Body of pancreas (tissue), 4 donors: ENCODE measurements around the gene ADPGK. TPM values are rescaled to one million over a fixed set of nuclear protein-coding genes. Genes with fewer than 3 reads are reported as not detected.

Experiments used
- ATAC-seq: fragments of 150-250 bp; one replicate; pipeline ENCODE4 v1.9.1; 2016
- DNase-seq, 4 donors: peaks; one replicate each; pipeline ENCODE4 v3.0.0-alpha.2; 2019
- H3K27ac ChIP-seq, 4 donors: fragments of 200-600 bp; sonication (generic); 1 replicate in 3 of 4; 2 replicates in 1 of 4; pipeline versions ENCODE4 v1.5.1 to v1.6.1; 2016 to 2019; ENCODE audit warnings: mild to moderate bottlenecking in 1 of 4, mixed read lengths in 1 of 4, moderate library complexity in 1 of 4
- H3K27me3 ChIP-seq, 2 donors: fragments of 200-600 bp; sonication (generic); one replicate each; pipeline ENCODE4 v1.6.0; 2016; ENCODE audit warnings: mild to moderate bottlenecking in 1 of 2
- H3K36me3 ChIP-seq, 2 donors: fragments of 200-600 bp; sonication (generic); replicated peaks in 1 of 2; 2 replicates each; pipeline ENCODE4 v1.5.1; 2016; ENCODE audit warnings: low read depth in 2 of 2; ENCODE audit not compliant: insufficient read depth in 1 of 2
- H3K4me1 ChIP-seq: fragments of 200-600 bp; sonication (generic); one replicate; pipeline ENCODE4 v1.6.0; 2016
- H3K4me3 ChIP-seq, 2 donors: fragments of 200-600 bp; sonication (generic); 1 replicate in 1 of 2; 2 replicates in 1 of 2; pipeline ENCODE4 v1.5.1; 2016 to 2019
- H3K9me3 ChIP-seq, 3 donors: fragments of 200-600 bp; sonication (generic); 1 replicate in 2 of 3; 2 replicates in 1 of 3; pipeline ENCODE4 v1.5.1; 2016
- POLR2A ChIP-seq, 3 donors: fragments of 450-650 bp; IDR thresholded peaks; one replicate each; pipeline ENCODE4 v1.6.1; 2016; ENCODE audit warnings: antibody characterized with exemption in 3 of 3, mild to moderate bottlenecking in 2 of 3
- WGBS, 2 donors: methylation state at CpG; one replicate each; pipeline ENCODE4 v1.1.5; 2017; 5-methylcytosine and 5-hydroxymethylcytosine counted together
- intact Hi-C: fragments of 100-400 bp; cut with DNase I; formaldehyde crosslinking; loops from one replicate; pipeline ENCODE4 v1.15.1; 2023
- total RNA-seq, 2 donors: library from RNA; depleted of rRNA; stranded (reverse); fragments of >200 nt; gene quantifications; one replicate each; pipeline ENCODE4 v1.1.0, GENCODE V29; 2016
- TF ChIP-seq, protein P1 (sequence below), 7 experiments: fragments of 450-650 bp in 4 of 7; fragments of 200-600 bp in 3 of 7; sonication (generic) in 3 of 7; IDR thresholded peaks; one replicate each; pipeline ENCODE4 v1.5.1; 2016 to 2019; ENCODE audit warnings: antibody characterized with exemption in 7 of 7

Gene ADPGK
- total RNA-seq, 2 donors from 2014 or later: 52.1 to 85.0 TPM

DNA sequence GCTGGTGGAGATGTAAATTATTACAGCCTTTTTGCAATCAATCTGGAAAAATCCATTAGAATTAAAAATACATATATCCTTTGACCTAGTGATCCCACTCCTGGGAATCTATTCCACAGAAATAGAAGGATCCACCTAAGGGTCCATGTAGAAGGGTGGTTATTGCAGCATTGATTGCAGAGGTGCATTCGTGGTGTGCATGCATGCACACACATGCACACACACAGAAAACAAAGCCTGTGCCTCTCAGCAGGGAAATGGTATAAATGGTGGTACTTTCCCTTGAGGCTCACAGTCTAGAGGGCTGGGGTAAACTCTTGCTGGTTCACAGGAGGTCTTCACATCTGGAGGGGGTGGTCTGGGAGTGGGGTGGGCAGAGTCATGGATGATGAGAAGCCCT lies 19.4 kb upstream of the ADPGK start:
- 42 to 65% methylated on average over 1 of the region's 1 CpG for WGBS, 2 donors
- no peak overlapping the region for H3K4me3 ChIP-seq
- H3K27ac ChIP-seq: no peak overlapping the region
- intact Hi-C loops: no loop called here
- H3K4me1 ChIP-seq: no peaks in the 10 kb centered on the region
- no peaks in the 10 kb centered on the region for H3K27me3 ChIP-seq
- no peaks in the 10 kb centered on the region for H3K9me3 ChIP-seq
- no peaks in the 10 kb centered on the region for H3K36me3 ChIP-seq
- DNase-seq: no peak
- no peak for TF ChIP-seq POLR2A (IDR thresholded peaks at IDR 0.05)
- TF ChIP-seq, protein P1, sequence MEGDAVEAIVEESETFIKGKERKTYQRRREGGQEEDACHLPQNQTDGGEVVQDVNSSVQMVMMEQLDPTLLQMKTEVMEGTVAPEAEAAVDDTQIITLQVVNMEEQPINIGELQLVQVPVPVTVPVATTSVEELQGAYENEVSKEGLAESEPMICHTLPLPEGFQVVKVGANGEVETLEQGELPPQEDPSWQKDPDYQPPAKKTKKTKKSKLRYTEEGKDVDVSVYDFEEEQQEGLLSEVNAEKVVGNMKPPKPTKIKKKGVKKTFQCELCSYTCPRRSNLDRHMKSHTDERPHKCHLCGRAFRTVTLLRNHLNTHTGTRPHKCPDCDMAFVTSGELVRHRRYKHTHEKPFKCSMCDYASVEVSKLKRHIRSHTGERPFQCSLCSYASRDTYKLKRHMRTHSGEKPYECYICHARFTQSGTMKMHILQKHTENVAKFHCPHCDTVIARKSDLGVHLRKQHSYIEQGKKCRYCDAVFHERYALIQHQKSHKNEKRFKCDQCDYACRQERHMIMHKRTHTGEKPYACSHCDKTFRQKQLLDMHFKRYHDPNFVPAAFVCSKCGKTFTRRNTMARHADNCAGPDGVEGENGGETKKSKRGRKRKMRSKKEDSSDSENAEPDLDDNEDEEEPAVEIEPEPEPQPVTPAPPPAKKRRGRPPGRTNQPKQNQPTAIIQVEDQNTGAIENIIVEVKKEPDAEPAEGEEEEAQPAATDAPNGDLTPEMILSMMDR (IDR thresholded peaks at IDR 0.05): no peak
- ATAC-seq: no peak

DNA sequence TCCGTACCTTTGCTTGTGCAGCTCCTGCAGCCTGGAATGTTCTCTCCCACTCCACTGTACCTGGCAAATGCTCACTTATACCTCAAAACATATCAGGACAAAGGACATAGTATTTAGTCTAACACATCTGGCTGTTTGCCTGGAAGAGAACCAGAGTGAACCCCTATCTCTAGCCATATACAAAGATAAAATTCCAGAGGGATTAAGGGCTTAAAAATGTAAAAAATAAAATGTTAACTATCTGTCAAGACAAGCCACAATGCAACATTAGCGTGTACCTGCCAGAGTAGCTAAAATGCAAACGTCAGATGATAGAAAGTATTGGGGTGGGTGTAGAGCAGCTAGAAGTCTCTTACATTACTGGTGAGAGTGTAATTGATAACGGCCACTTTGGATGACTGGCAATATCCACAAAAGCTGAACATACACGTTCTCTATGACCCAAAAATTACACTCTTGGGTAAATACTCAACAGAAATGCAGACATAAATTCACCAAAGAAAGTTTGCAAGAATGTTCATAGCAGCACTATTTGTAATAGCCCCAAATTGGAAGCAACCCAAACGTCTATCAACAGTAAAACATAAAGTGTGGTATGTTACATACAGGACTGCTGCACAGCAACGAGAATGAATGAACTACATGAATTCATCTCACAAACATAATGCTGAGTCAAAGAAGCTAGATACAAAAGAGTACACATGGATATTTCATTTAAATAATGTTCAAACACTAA lies 18.2 kb upstream of the ADPGK start:
- Histone ChIP-seq H3K4me3 (no peak overlapping the region), H3K9me3 (no peaks in the 10 kb centered on the region), H3K4me1 (peaks cover 5% of the 10 kb centered on the region), H3K27me3 (no peaks in the 10 kb centered on the region), H3K36me3 (no peaks in the 10 kb centered on the region), H3K27ac (no peak overlapping the region)
- TF ChIP-seq POLR2A (IDR thresholded peaks at IDR 0.05): no peak
- TF ChIP-seq, protein P1 (IDR thresholded peaks at IDR 0.05): no peak
- no peak for ATAC-seq
- DNase-seq: no peak
- 27 to 41% methylated on average over 7 of the region's 7 CpGs for WGBS, 2 donors
- intact Hi-C loops: no loop called here

DNA sequence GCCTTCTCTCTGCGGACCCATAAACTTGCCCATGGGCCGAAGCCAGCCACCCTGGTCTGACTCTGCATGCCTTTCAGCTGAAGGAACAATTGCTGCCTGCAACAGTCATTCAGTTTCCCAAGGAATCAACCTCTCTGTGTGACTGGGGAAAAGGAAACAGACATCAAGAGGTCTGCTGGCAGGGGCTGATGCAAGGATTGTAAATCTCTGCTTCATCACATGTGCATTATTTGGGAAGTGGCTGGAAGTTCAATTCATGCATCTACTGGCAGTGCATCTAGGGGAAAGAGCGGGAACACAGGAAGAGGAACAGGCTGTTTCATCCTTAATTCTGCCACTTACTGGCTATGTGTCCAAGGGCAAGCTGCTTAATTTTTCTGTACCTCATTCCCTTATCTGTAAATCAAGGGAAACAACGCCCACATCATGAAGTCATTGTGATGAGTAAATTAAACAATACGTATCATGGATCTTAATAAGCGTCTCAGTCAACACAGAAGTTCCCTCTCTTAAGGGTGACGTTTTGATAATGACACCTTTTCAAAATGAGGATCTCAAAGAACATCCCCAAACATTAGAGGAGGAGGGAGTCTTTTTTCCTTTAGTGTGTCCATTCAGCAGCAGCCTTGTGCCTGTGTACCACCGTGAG lies 17.4 kb upstream of the ADPGK start:
- Histone ChIP-seq H3K9me3 (no peaks in the 10 kb centered on the region), H3K4me3 (no peak overlapping the region), H3K4me1 (peaks cover 11% of the 10 kb centered on the region), H3K27me3 (no peaks in the 10 kb centered on the region), H3K27ac (no peak overlapping the region), H3K36me3 (no peaks in the 10 kb centered on the region)
- DNase-seq: no peak
- ATAC-seq: no peak
- TF ChIP-seq, protein P1 (IDR thresholded peaks at IDR 0.05): no peak
- no peak for TF ChIP-seq POLR2A (IDR thresholded peaks at IDR 0.05)
- WGBS, 2 donors: 49 to 52% methylated on average over 8 of the region's 8 CpGs
- intact Hi-C loops: no loop called here

DNA sequence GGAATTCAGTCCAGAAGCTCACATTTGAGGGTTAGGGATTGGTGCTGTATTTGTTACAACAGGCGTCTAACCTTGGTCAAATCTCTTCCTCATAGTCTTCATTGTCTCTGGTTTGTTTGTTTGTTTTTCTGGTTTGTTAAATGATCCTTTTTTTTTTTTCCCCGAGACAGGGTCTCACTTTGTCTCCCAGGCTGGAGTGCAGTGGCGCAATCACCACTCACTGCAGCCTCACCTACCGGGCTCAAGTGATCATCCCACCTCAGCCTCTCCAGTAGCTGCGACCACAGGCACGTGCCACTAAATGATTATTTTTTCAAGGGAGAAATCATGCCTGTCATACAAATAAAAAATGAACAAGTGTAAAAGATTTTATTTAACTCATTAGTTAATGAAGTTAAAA lies 14.3 kb upstream of the ADPGK start:
- no peak for DNase-seq
- peaks cover 11% of the 10 kb centered on the region for H3K4me1 ChIP-seq
- intact Hi-C loops: loop anchor here (10.0 kb wide), 1 partner anchor 287 kb away; no protein-coding TSS in a partner anchor
- no peaks in the 10 kb centered on the region for H3K36me3 ChIP-seq
- H3K9me3 ChIP-seq: no peaks in the 10 kb centered on the region
- no peak for ATAC-seq
- TF ChIP-seq, protein P1 (IDR thresholded peaks at IDR 0.05): no peak
- H3K4me3 ChIP-seq: no peak overlapping the region
- WGBS, 2 donors: 62 to 67% methylated on average over 6 of the region's 6 CpGs
- H3K27ac ChIP-seq: no peak overlapping the region
- no peaks in the 10 kb centered on the region for H3K27me3 ChIP-seq
